Stimulated activated CD4-positive, alpha-beta T cell treated with anti-CD3 and anti-CD28 coated beads, Interleukin-1b, Interleukin-23, amount 100 ng/mL, for 1 hour (primary cell): ENCODE measurements around the gene TPO.

Experiments used
- DNase-seq, 2 donors: peaks; one replicate each; pipeline ENCODE4 v3.0.0-alpha.2; 2020; ENCODE audit warnings: low read depth in 2 of 2

TPO gene

DNA sequence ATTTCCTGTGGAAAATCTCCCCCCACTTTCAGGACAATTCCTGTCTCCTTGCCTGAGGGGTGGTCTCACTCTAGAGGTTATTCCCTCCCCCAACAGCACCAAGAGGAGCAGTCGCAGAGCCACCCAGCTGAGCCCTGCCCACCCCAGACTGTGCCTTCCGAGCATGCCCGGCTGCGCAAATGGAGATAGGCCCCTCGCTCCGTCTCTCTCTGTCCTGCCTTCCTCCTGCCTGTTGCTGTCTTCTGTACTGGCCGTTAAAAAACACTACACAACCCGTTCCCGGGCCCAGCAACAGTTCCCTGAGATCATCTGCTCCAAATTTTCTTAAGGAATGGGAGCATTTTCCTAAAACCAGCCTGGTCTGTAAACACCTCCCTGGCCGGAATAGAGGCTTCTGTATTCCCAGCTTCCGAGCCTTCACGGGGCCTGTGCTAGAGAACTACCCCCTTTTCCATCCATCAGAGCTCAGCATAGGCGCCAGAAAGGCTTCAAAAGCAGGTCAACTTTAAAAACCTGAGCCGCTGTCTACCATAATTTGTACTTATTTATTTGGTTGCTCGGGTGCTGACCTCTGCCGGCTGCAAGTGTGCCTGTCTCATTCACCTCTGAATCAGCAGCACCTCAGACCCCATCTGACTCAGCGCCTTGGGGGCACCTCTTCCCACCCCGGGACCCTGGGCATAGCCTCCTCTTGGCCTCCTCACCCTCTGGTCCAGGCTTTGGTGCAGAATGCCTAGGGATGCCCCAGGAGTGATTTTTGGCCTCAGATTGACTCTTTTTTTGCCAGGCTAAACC lies 171.6 kb downstream of the TPO start:
- DNase-seq, result no peak

DNA sequence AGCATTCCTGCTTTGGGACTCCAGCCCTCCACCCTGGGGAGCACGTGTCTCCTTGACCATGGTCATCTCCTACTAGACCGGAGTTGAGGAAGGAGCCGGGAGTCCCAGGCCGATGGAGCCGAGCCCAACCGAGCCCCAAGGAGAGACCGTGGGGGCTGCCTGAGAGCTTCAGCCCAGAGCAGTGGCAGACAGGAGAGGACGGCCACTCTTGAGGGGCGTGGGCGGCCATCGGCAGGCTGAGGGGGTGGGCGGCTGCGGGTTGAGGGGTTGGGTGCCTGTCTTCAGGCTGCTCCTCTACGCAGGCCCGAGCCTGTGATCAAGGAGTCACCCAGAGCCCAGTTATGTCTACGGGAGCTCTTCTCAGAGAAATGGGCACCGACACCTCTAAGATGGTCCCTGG lies 172.4 kb downstream of the TPO start:
- no peak for DNase-seq

DNA sequence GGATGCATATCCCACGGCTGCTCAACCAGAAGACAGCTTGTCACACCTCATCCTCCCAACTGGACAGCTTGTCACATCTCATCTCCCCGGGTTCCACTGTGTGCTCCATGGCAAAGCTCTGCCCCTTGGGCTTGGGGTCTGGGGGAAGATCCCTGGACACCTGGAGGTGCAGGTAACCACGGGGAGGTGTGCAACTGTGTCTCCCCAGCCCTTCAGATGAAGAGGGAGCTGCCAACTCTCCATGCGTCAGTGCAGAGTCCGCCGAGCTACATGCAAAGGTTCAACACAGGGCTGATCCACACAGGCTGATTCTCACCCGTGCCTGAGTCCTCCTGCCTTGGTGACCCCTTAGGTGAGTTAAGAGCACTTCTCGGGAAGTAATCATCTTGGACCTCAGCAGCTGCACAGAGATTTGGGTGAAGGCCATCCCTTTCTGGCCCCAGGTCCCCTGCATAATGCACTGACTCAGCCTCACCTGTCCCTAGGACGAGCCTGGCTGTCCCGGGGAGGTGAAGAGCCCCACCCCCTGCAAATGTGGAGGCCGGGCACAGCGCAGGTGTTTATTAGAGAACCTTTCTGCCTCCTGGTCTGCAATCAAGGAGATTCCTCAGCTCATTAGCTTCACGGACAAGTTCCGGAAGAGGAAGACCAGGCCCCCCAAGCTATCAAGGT lies 173.1 kb downstream of the TPO start:
- DNase-seq, result no peak

DNA sequence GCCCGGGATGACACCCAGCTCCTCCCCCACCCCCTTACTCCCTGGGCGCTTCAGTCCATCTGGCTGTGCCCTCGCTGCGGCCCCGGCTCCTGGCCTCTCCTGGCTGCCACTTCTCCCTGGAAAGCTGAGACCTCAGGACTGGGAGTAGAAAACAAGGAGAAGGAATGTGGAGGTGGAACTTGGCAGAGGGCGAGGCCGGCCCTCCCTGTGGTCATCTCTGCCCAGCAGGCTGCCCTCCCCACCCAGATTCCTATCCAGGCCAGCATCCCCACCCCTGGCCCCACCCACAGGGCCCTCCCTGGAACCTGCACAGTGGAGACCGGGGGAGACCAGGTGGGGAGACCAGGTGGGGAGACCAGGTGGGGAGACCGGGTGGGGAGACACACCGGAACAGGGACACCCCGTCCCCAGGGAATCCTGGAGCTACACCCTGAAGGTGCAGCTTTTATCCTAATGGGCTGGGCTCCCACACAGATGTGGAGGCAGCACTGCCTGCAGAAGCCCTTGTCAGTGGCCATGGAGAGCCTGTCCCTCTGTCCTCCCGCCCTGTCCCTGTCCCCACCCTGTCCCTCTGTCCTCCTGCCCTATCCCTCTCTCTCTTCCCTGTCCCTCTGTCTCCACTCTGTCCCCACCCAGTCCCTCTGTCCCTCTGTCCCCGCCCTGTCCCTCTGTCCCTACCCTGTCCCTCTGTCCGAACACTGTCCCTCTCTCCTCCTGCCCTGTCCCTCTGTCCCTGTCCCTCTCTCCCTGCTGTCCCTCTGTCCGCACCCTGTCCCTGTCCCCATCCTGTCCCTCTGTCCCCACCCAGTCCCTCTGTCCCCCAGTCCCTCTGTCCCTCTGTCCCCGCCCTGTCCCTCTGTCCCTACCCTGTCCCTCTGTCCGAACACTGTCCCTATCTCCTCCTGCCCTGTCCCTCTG lies 173.9 kb downstream of the TPO start:
- DNase-seq, result no peak

DNA sequence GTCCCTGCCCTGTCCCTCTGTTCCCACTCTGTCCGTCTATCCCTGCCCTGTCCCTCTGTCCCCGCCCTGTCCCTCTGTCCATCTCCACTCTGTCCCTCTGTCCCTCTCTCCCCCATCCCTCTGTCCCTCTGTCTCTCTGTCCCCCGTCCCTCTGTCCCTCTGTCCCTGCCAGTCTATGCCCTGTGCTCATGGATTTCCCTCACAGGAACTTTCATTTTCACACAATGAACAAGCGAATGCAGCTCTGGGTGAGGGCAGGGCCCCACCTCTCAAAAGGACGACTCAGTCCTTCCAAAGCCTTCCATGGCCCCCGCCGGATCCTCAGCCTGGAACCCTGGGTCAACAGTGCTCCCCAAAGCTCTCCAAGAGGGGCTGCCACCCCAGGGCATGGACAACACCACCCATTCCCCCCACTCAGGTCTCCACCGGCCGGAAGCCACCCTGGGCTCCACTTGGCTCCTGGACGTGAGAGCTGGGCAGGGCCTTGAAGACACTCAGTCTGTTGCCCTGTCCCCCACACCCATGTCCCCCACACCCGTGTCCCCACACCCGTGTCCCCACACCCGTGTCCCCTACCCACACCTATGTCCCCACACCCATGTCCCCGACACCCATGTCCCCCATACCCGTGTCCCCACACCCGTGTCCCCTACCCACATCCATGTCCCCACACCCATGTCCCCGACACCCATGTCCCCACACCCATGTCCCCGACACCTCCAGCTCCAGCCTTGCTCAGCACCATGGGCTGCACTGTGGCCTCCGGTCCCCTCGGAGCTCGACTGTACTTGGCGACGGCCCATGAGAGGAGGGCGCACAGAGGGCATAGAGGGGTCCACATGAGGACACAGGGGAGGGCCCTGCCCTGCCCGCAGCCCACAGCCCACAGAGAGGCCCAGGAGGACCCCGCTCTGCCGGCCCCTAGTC lies 175.1 kb downstream of the TPO start:
- DNase-seq, result no peak

DNA sequence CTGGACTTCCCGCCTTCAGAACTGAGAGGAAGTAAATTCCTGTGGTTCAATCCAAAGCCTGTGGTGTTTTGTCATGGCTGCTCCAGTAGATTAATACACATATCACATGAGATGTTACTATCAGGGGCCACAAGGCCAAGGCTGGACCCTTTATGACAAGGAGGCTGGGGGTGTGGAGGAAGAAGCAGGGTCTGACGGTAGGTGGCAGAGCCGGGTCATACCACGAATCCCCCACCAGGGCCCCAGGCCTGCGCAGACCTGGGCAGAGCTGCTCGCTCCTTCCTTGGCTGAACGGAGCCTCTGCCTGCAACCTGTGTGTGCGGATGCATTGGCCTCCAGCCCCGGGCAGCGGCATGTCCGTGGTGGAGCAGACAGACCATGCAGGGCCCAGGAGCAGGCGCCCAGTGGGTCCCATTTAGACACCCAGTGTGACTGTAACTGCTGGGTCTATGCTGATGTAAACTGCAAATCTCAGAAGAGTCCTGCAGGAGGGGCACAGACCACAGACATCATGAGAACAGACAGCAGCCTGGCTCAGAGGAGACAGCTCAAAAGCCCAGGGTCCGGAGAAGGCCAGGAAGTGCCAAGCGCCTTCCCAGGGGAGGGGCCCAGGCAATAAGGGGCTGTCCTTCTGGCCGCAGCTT lies 175.8 kb downstream of the TPO start:
- no peak for DNase-seq

DNA sequence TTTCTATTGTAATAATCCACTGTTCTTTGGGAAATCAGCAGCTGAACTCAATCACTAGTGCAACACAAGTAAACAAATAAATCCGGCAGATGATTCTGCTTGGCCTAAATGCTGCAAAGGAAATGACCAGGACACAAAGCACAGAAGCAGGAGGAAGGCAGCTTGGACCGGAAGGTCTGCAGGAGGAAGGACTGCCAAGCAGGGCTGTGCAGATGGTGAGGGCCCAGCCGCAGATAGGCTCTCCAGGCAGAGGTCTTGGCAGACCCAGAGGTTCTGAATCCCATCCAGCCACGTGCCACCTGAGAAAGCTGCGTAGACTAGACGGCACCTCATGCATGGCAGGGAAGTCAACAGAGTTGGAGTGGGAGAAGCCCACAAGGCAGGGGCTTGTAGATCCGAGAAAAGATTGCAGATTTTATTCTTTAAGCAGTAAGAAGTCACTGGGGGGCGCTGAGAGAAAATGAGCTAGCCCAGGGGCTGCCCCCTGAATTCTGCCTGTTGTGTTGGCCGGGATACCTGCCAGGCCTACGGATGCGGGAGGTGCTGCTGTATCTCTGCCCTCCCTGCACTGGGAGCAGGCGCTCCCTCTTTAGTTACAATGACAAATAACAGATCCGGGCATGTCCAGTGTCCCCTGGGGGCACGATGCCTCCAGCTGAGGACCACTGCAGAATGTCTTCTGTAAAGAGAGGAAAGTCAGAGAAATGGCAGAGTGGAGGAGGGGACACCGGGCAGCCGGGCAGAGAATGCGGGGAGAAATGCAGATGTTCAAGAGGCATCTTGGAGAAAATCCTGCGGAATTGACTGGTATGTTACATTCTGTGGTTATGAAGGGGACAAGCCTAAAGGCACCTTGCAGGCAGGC lies 177.6 kb downstream of the TPO start:
- no peak for DNase-seq

DNA sequence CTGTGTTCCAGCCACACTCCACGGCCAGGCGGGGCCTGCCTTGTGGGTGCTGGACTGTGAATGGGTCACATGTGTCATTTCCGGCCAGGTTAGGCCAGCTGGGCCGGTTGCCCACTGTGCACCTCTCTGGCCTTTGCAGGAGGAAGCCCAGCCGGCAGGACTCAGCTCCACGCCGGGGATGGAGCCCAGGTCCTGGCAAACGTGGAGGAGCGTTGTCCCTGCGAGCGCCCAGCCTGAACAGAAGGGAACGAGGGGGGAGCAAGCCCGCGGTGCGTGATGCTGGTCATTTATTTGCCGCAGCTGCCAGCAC lies 178.2 kb downstream of the TPO start:
- DNase-seq, result no peak
